ENCODE data around the gene DMXL1.

DNA sequence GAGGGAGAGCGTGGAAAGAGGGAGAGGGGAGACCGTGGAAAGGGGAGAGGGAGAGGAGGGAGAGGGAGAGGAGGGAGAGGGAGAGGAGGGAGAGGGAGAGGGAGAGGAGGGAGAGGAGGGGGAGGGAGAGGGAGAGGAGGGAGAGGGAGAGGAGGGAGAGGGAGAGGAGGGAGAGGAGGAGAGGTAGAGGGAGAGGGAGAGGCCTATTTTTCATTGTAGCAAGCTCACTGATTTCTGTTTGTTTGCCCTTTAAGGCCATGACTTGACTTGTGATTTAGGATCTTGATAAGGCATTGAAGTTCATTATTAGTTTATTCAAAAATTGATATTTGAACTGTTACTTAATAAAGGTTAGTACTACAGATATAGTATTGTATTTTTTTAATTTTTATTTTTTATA lies 52.4 kb downstream of the DMXL1 start:
- TF ChIP-seq POLR2A (IDR thresholded peaks at IDR 0.05; ENCODE audit: low read length): no peak
- no peak for TF ChIP-seq GATA1 (IDR thresholded peaks at IDR 0.05; ENCODE audit: low read depth, low read length)

Measured in erythroblast (primary cell).